GM12878 (cell line): ENCODE data around the gene CARD9. TPM values are rescaled to one million over a fixed set of nuclear protein-coding genes. Genes with fewer than 3 reads are reported as not detected.

Experiments
- ATAC-seq: fragments of 200-7000 bp; cut with Tn5 transposase; 3 replicates; pipeline ENCODE4 v1.9.1; 2020; ENCODE audit warnings: mild to moderate bottlenecking, moderate library complexity
- BruUV-seq: library from RNA; stranded (reverse); fragments of 400-500 nt; replicated peaks from 2 replicates; lab custom pipeline; 2021; lab: Mats Ljungman, UMichigan
- CTCF ChIA-PET: fragments of 300-600 bp; sonication (Branson Sonifier 250); formaldehyde crosslinking; extraction: SDS; loops from one replicate; lab custom pipeline; 2021; ENCODE audit warnings: inconsistent platforms; lab: Yijun Ruan, JAX
- POLR2A ChIA-PET: fragments of 350-600 bp; formaldehyde crosslinking; extraction: SDS; loops from one replicate; lab custom pipeline; 2021; ENCODE audit warnings: inconsistent platforms; lab: Charles Lee
- RAD21 ChIA-PET: fragments of 300-600 bp; sonication (Branson Sonifier 250); formaldehyde crosslinking; loops from one replicate; lab custom pipeline; 2023; ENCODE audit warnings: antibody characterized with exemption; ENCODE audit not compliant: unreplicated experiment; lab: Charles Lee
- SMC1A ChIA-PET: fragments of 300-600 bp; sonication (Branson Sonifier 250); formaldehyde crosslinking; loops from one replicate; lab custom pipeline; 2023; ENCODE audit not compliant: unreplicated experiment, uncharacterized antibody; lab: Charles Lee
- DNase-seq: peaks from one replicate; pipeline ENCODE4 v3.0.0-alpha.2; 2011; ENCODE audit warnings: low read depth, low spot score
- FAIRE-seq: peaks from 3 replicates; lab custom pipeline; 2011; peaks lifted over from hg19 to GRCh38; lab: Jason Lieb, UNC
- H2AFZ ChIP-seq: 2 replicates; pipeline ENCODE4 v1.6.0; 2011; ENCODE audit warnings: low read depth, low read length, control low read depth; ENCODE audit not compliant: control insufficient read depth
- H3K27ac ChIP-seq: 2 replicates; pipeline ENCODE4 v1.5.1; 2011; ENCODE audit warnings: control low read depth; ENCODE audit not compliant: control insufficient read depth, insufficient read depth
- H3K27me3 ChIP-seq, 2 experiments: replicated peaks in 1 of 2; 2 replicates each; pipeline versions ENCODE4 v1.6.0 to v1.6.1; 2011; ENCODE audit warnings: low read length in 1 of 2; ENCODE audit not compliant: control insufficient read depth in 2 of 2, insufficient read depth in 2 of 2
- H3K36me3 ChIP-seq, 2 experiments: 2 replicates each; pipeline ENCODE4 v1.5.1; 2011; ENCODE audit warnings: low read length in 1 of 2; ENCODE audit not compliant: control insufficient read depth in 2 of 2, insufficient read depth in 2 of 2
- H3K4me1 ChIP-seq: 2 replicates; pipeline ENCODE4 v1.6.1; 2011; ENCODE audit warnings: mild to moderate bottlenecking, low read length, moderate library complexity, mixed read lengths; ENCODE audit not compliant: control insufficient read depth, insufficient read depth
- H3K4me2 ChIP-seq: 2 replicates; pipeline ENCODE4 v1.6.0; 2011; ENCODE audit warnings: control low read depth; ENCODE audit not compliant: control insufficient read depth, insufficient read depth
- H3K4me3 ChIP-seq: fragments of 200-600 bp; sonication (generic); 2 replicates; pipeline ENCODE4 v1.5.1; 2016
- H3K79me2 ChIP-seq: 2 replicates; pipeline ENCODE4 v1.6.0; 2011; ENCODE audit warnings: low read length; ENCODE audit not compliant: control insufficient read depth, insufficient read depth
- H3K9ac ChIP-seq: 2 replicates; pipeline ENCODE4 v1.8.0; 2011; ENCODE audit warnings: low read length, control low read depth, mixed read lengths; ENCODE audit not compliant: control insufficient read depth, insufficient read depth
- H3K9me3 ChIP-seq: replicated peaks from 3 replicates; pipeline ENCODE4 v1.5.1; 2011; ENCODE audit warnings: mild to moderate bottlenecking, low read length; ENCODE audit not compliant: control insufficient read depth, insufficient read depth
- H4K20me1 ChIP-seq: 2 replicates; pipeline ENCODE4 v1.6.0; 2011; ENCODE audit not compliant: control insufficient read depth, insufficient read depth
- BCLAF1 ChIP-seq: fragments of 450-650 bp; IDR thresholded peaks from 2 replicates; pipeline ENCODE4 v1.6.1; 2017; ENCODE audit warnings: antibody characterized with exemption, mild to moderate bottlenecking, moderate library complexity
- EGR1 ChIP-seq, 2 experiments: IDR thresholded peaks; 1 replicate in 1 of 2; 2 replicates in 1 of 2; pipeline ENCODE4 v1.6.1; 2011 to 2012; ENCODE audit warnings: low read depth in 2 of 2, low read length in 2 of 2, borderline replicate concordance in 1 of 2, mild to moderate bottlenecking in 1 of 2, moderate library complexity in 1 of 2
- ELK1 ChIP-seq: IDR thresholded peaks from 2 replicates; pipeline ENCODE4 v1.6.1; 2012; ENCODE audit warnings: low read depth, low read length, improper control_type of control experiment
- HDAC2 ChIP-seq: fragments of 200-600 bp; sonication (generic); IDR thresholded peaks from 2 replicates; pipeline ENCODE4 v1.6.1; 2017
- LARP7 ChIP-seq: fragments of 450-650 bp; IDR thresholded peaks from 2 replicates; pipeline ENCODE4 v1.6.1; 2017; ENCODE audit warnings: mild to moderate bottlenecking
- NKRF ChIP-seq: fragments of 450-650 bp; conservative IDR thresholded peaks from 2 replicates; pipeline ENCODE4 v1.6.1; 2017; ENCODE audit warnings: mild to moderate bottlenecking, moderate library complexity
- POLR2A ChIP-seq: IDR thresholded peaks from 2 replicates; pipeline ENCODE4 v1.6.1; 2011; ENCODE audit warnings: low read depth, mild to moderate bottlenecking, low read length
- SP1 ChIP-seq: IDR thresholded peaks from one replicate; pipeline ENCODE4 v1.6.1; 2011; ENCODE audit warnings: low read depth, low read length
- SPI1 ChIP-seq: IDR thresholded peaks from 2 replicates; pipeline ENCODE4 v1.6.1; 2011; ENCODE audit warnings: low read depth, mild to moderate bottlenecking, low read length, moderate library complexity, borderline replicate concordance; ENCODE audit not compliant: insufficient read depth
- TAF1 ChIP-seq: IDR thresholded peaks from 2 replicates; pipeline ENCODE4 v1.6.1; 2011; ENCODE audit warnings: mild to moderate bottlenecking, low read depth, low read length, borderline replicate concordance
- WRNIP1 ChIP-seq: IDR thresholded peaks from 2 replicates; pipeline ENCODE4 v1.6.1; 2011; ENCODE audit warnings: low read depth, low read length, improper control_type of control experiment, borderline replicate concordance
- whole genome bisulfite sequencing: methylation state at CpG from one replicate; pipeline ENCODE4 v1.1.6; 2016; ENCODE audit warnings: low lambda C conversion rate; ENCODE audit not compliant: insufficient replicate concordance, insufficient coverage; ENCODE audit errors: missing lambda C conversion rate; 5-methylcytosine and 5-hydroxymethylcytosine counted together
- in situ Hi-C: fragments of 300-500 bp; cut with MboI; formaldehyde crosslinking; loops from 9 replicates; pipeline ENCODE4 v1.14.3; 2018; ENCODE audit warnings: mixed read lengths
- intact Hi-C: fragments of 100-400 bp; cut with micrococcal nuclease; formaldehyde crosslinking; loops from one replicate; pipeline ENCODE4 v1.14.2; 2022; ENCODE audit not compliant: unreplicated experiment
- polyA plus RNA-seq, 11 experiments: library from polyadenylated mRNA; depleted of rRNA in 4 of 11; unstranded in 6 of 11; stranded (reverse) in 5 of 11; fragments of >200 nt; fragmentation: Nextera tagmentation in 4 of 11; fragmentation: Illumina TruSeq in 1 of 11; extraction: Ambion mirVana in 4 of 11; extraction: Trizol in 1 of 11; gene quantifications; 1 replicate in 1 of 11; 2 replicates in 10 of 11; pipeline versions ENCODE4 v1.2.1 to v1.2.3, GENCODE V29; 2011 to 2016; ENCODE audit warnings: inconsistent platforms in 2 of 11, missing spikeins in 2 of 11, low read depth in 1 of 11
- total RNA-seq, 4 experiments: library from RNA; depleted of rRNA in 3 of 4; stranded (reverse); fragments of >200 nt in 3 of 4; fragmentation: Illumina TruSeq in 1 of 4; extraction: Trizol in 1 of 4; gene quantifications; 2 replicates each; pipeline versions ENCODE4 v1.2.1 to v1.2.3, GENCODE V29; 2013 to 2021

Gene CARD9
- total and polyA plus RNA-seq, 10 of the 15 experiments (the other 5 are each of a cell fraction or from before 2014, with no cell fraction given): 0.11 to 4.9 (median 1.8) TPM; not detected in 1

- Histone ChIP-seq H3K9me3 (no peaks in the 10 kb centered on the region), H3K79me2 (no peaks in the 10 kb centered on the region), H3K9ac (no peak overlapping the region), H2AFZ (no peak overlapping the region), H4K20me1 (no peaks in the 10 kb centered on the region), H3K36me3 (peaks cover 29 to 31% of the 10 kb centered on the region in 2 experiments; a peak in 3 of 4 replicates), H3K27ac (no peak overlapping the region), H3K4me1 (no peaks in the 10 kb centered on the region), H3K4me3 (no peak overlapping the region), H3K27me3 (no peaks in the 10 kb centered on the region), H3K4me2 (no peak overlapping the region)
- POLR2A ChIA-PET: no interaction called here
- DNase-seq: no peak
- intact Hi-C loops (no loop called here), in situ Hi-C loops (no loop called here)
- no peak for ATAC-seq
- no TSS peak for BruUV-seq
- CTCF ChIA-PET: no interaction called here
- FAIRE-seq: no peak
- SMC1A ChIA-PET: no interaction called here
- RAD21 ChIA-PET: interaction anchor here (0.7 kb wide), 1 partner anchor 204 kb away, joined by 3 read pairs; no protein-coding TSS in a partner anchor
- TF ChIP-seq SPI1 (no peak), TAF1 (no peak), SP1 (no peak), EGR1 (IDR thresholded peaks at IDR 0.05; ENCODE audit: borderline replicate concordance in 1 of 2, low read depth in 2 of 2, low read length in 2 of 2) (no peak), WRNIP1 (no peak), HDAC2 (no peak), POLR2A (peak; percentile 49; the same call in 1 of the 2 replicates)
- WGBS: 98% methylated on average over 21 of the region's 21 CpGs
These were observed 48.3 kb upstream of the CARD9 start for GRCh38 chr9:136421791-136422190.

- H3K4me2 ChIP-seq: no peak overlapping the region
- H3K4me1 ChIP-seq: no peaks in the 10 kb centered on the region
- DNase-seq: no peak
- peaks cover 34 to 36% of the 10 kb centered on the region in 2 experiments; a peak in 3 of 4 replicates for H3K36me3 ChIP-seq
- 98% methylated on average over 12 of the region's 12 CpGs for WGBS
- no peak overlapping the region for H3K9ac ChIP-seq
- ATAC-seq: no peak
- intact Hi-C loops (no loop called here), in situ Hi-C loops (no loop called here)
- no peaks in the 10 kb centered on the region for H4K20me1 ChIP-seq
- no peaks in the 10 kb centered on the region for H3K9me3 ChIP-seq
- CTCF ChIA-PET: interaction anchor here (1.0 kb wide), 1 partner anchor 52 kb away, joined by 3 read pairs; no protein-coding TSS in a partner anchor
- no peak for FAIRE-seq
- H3K27me3 ChIP-seq: no peaks in the 10 kb centered on the region
- TF ChIP-seq POLR2A (no peak; the same call in 1 of the 2 replicates), LARP7 (no peak), NKRF (no peak), ELK1 (no peak), BCLAF1 (no peak)
- no peak overlapping the region for H3K4me3 ChIP-seq
- H3K27ac ChIP-seq: no peak overlapping the region
- BruUV-seq: no TSS peak
- SMC1A ChIA-PET: no interaction called here
- POLR2A ChIA-PET: no interaction called here
- no peak overlapping the region for H2AFZ ChIP-seq
- RAD21 ChIA-PET: no interaction called here
- H3K79me2 ChIP-seq: no peaks in the 10 kb centered on the region
These were observed 45.6 kb upstream of the CARD9 start for GRCh38 chr9:136419092-136419420.
